NCI-H2081 (cell line): ENCODE results near the gene POLN.
"Not testable (repeated sequence)": the region's sequence is repeated elsewhere in the genome, so short reads cannot be mapped to it uniquely, and the experiment has no call there.

ENCODE experiments used
- DNase-seq, 2 experiments: peaks; one replicate each; lab custom pipeline; 2025; lab: John Stamatoyannopoulos, UW

Gene POLN

GRCh38 chr4:2166253-2166652, 75.7 kb downstream of the POLN start:
- DNase-seq: peak in 1 of 2 experiments; percentile 19

GRCh38 chr4:2165391-2165790, 76.5 kb downstream of the POLN start:
- no peak for DNase-seq

GRCh38 chr4:2163311-2163821, 78.6 kb downstream of the POLN start:
- no peak for DNase-seq

DNA sequence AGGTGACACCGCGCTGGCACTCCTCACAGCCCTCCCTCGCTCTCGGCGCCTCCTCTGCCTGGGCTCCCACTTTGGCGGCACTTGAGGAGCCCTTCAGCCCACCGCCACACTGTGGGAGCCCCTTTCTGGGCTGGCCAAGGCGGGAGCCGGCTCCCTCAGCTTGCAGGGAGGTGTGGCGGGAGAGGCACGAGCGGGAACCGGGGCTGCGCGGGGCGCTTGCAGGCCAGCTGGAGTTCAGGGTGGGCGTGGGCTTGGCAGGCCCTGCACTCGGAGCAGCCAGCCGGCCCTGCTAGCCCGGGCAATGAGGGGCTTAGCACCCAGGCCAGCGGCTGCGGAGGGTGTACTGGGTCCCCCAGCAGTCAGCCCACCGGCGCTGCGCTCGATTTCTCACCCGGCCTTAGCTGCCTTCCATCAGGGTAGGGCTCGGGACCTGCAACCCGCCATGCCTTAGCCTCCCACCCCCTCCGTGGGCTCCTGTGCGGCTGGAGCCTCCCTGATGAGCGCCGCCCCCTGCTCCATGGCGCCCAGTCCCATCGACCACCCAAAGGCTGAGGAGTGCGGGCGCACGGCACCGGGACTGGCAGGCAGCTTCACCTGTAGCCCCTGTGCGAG, 80.7 kb downstream of the POLN start:
- DNase-seq: not testable (repeated sequence)

DNA sequence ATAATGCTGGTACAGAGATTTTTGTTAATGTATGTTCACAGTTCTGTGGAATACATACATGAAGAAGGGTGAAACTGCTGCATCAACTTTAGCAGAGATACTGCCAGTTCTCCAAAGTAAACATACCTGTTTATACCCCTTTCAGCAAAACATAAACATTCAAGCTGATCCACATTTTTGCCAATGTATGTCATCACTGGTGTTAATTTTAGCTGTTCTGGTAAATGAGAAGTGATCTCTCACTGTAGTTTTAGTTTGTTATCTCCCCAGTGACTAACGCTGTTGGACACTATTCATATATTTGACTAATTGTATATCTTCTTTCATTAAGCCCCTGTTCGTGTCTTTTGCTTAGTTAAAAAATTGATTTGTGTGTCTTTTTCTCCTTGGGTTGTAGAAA, 82.0 kb downstream of the POLN start:
- no peak for DNase-seq

DNA sequence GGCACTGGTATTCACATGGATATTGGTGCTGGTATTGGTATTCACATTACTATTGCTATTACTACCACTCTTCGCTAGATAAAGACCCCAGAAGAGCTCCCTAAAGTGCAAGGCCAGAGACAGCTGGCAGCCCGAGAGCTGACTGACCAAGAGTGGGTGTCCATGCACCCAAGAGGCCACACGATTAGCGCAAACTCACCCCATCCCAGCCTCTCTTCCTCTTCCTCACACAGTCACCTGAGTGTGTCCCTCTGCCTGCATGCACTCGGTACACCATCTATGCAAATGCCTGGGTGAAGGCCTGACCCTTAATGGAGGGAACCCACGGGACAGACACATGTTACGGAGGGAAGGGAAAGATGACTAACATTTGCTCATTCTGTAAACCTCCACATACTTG, 86.7 kb downstream of the POLN start:
- no peak for DNase-seq

DNA sequence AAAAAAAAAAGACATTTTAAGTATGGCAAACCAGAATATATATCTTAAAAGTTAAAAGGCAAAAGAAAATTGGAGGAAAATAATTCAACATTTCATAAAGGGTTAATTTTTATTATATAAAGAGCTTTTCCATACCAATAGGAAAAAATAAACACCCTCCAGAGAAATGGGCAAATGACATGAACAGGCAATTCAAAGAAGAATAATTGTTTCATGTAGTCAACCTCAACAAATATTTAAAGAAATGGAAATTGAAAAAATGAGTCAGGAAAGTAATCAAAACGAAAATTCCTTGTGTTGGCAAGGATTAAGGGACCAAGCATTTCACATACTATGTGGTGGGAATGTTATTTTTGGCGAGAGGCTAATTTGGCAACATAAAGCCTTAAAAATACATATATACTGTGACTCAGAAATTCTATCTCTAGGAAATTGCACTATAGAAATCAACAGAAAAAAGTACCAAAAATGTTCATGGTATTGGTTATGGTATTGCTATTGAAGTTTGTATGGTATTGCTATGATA, 87.6 kb downstream of the POLN start:
- no peak for DNase-seq

GRCh38 chr4:2151544-2151943, 90.4 kb downstream of the POLN start:
- DNase-seq: no peak

DNA sequence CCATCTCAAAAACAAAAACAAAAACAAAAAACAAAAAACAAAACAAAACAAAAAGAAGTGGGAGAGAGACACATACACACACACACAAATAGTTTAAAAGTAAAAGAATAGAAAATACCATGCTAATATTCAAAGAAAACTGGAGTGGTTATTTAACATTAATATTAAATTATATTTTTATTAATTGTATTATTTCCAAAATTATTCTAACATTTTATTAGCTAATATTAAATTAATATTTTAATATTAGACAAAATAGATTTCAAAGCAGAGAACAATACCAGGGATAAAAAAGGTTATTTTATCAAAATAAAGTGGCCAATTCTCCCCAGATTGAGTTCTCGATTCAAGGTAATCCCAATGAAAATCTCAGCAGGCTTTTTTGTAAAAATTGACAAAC, 91.8 kb downstream of the POLN start:
- DNase-seq: no peak

DNA sequence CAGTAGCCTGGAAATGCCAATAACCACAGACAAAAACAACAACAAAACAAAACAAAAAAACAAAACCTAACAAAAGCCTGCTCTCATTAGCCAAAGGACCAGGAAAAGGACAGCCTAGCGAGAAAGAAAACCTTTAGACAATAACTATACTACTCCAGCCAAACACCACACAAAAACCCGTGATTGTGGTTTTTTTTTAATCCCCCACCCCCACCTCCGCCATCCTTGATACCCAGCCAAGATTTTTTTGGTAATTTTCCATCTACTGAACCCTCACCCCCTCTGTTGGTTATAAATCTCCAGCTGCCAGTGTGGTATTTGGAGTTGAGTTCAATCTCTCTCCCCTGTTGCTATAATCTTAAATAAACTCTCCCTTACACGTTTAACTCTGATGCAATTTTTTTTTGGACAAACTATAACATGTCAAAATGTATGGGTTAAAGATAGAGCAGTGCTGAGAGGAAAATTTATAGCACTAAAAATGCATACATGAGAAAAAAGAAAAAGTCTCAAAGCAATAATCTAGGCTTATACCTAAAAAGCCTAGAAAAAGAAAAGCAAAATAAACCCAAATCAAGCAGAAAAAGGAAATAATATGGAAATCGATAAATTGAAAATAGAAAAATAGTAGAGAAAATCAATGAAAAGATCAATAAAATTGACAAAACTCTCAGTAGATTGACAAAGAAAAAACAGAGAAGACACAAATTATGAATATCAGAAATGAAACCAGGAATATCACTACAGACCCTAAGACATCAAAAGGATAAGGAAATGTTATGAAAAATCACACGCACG, 99.1 kb downstream of the POLN start:
- DNase-seq: no peak

- DNase-seq: no peak
Observed at GRCh38 chr4:2141762-2142451, 100.0 kb downstream of the POLN start.

GRCh38 chr4:2141022-2141761, 100.7 kb downstream of the POLN start:
- DNase-seq: no peak

DNA sequence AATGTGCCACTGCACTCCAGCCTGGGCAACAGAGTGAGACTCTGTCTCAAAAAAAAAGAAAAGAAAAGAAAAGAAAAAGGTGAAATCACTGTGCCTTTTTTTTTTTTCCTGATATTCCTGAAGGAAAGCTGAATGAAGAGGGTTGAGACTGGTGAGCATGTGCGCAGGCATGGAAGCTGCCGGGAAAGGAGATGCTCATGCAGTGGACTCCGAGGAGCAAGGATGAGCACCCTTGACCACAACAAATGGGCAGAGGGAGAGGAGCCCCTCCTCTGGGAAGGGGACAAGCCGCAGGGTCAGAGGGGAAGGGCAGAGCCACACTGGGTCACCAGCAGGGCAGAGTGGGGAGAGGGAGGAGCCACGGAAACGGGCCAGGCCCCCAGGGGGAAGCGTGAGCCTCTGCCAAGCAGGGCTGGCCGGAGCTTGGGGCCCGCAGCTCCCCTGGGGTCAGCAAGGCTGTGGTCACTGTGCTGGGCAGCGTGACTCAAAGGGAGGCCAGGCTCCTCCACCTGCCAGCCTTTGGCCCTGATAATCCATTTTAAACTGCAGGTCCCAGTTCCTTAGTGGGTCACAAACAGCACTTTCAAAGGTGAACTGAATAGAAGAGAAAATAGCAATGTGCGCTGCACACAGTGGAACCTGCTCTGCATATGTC, 102.9 kb downstream of the POLN start:
- no peak for DNase-seq

DNA sequence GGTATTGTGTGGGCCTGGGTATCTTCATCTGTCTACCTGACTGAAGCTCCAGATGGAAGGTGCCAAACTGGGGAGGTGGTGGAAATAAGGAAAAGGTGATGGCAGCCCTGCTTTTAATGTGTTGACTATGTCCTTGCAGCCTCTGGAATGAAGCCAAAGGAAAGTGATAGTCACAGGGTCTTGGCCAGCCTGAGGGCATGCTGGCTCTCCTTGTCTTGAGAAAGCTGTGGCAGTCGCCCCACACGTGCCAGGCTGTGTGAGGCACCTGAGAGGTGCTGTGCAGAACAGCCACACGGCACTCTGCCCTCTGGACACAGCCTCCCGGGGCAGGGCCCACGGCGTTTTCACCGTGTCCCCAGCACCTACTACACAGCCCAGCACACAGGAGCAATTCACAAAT, 105.2 kb downstream of the POLN start:
- DNase-seq: no peak

DNA sequence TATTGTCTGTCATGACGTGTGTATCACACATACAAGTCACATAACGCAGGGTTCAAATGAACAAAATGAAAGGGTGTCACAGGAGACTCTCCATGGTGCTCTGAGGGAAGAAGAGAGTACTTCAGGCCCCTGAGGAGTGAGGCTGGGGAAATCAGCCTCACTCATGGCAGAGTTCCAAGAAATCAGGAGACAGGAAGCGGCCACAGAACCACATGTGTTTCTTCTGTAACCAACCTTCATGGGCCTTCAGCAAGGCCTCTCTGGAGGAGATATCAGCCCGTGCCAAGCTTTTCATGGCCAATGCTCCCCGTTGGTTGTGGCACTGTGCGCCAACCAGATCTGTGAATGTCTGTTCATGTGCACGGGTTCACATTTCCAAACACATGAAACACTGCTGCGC, 106.8 kb downstream of the POLN start:
- peak; percentile 2 to 42 for DNase-seq

DNA sequence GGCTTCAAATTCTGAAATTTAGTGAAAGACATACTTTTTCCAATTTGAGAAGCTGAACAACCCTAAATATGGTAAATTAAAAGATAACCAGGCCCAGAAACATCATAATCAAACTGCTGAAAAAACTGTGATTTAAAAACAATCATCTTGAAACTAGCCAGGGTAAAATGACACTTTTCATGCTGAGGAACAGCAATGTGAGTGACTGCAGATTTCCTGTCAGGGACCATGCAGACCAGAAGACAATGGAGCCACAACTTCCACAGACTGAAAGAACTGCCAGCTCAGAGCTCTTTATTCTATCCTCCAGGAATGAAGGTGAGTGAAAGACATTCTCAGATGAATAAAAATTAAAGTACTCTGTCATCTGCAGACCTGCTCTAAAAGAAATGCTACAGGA, 109.5 kb downstream of the POLN start:
- peak in 1 of 2 experiments; percentile 5 for DNase-seq

GRCh38 chr4:2127609-2128332, 114.2 kb downstream of the POLN start:
- DNase-seq: no peak

- DNase-seq: no peak
Observed at GRCh38 chr4:2126309-2127043, 115.4 kb downstream of the POLN start.

- DNase-seq: no peak
Observed at GRCh38 chr4:2125831-2126230, 116.1 kb downstream of the POLN start.

- no peak for DNase-seq
Observed at GRCh38 chr4:2125023-2125422, 116.9 kb downstream of the POLN start.
